Trophoblast cell (in vitro differentiated cells and primary cell): ENCODE results near the gene TFF2.

Source experiments
- DNase-seq, 2 donors: peaks; one replicate each; pipeline ENCODE4 v3.0.0-alpha.2; 2016
- H2AFZ ChIP-seq: 2 replicates; pipeline ENCODE4 v1.6.1; 2013; ENCODE audit warnings: low read length, moderate library complexity, mild to moderate bottlenecking; ENCODE audit not compliant: insufficient read depth, poor library complexity
- H2AK5ac ChIP-seq: 2 replicates; pipeline ENCODE4 v1.6.1; 2013; ENCODE audit warnings: mild to moderate bottlenecking, low read length
- H2BK120ac ChIP-seq: 2 replicates; pipeline ENCODE4 v1.6.1; 2013; ENCODE audit warnings: low read length, mild to moderate bottlenecking, moderate library complexity; ENCODE audit not compliant: insufficient read depth, poor library complexity
- H2BK12ac ChIP-seq: 2 replicates; pipeline ENCODE4 v1.6.1; 2013; ENCODE audit warnings: mild to moderate bottlenecking, low read length, moderate library complexity
- H2BK5ac ChIP-seq: 2 replicates; pipeline ENCODE4 v1.6.1; 2013; ENCODE audit warnings: low read length, low read depth, moderate library complexity, mild to moderate bottlenecking; ENCODE audit not compliant: poor library complexity
- H3K14ac ChIP-seq: 2 replicates; pipeline ENCODE4 v1.6.1; 2013; ENCODE audit warnings: mild to moderate bottlenecking, low read length
- H3K18ac ChIP-seq: 2 replicates; pipeline ENCODE4 v1.6.1; 2013; ENCODE audit warnings: mild to moderate bottlenecking, low read length
- H3K23ac ChIP-seq: 2 replicates; pipeline ENCODE4 v1.6.1; 2013; ENCODE audit warnings: low read length
- H3K27ac ChIP-seq: 2 replicates; pipeline ENCODE4 v1.5.1; 2013; ENCODE audit warnings: low read depth, mild to moderate bottlenecking, inconsistent platforms, low read length, moderate library complexity
- H3K27me3 ChIP-seq: 2 replicates; pipeline ENCODE4 v1.6.1; 2013; ENCODE audit warnings: inconsistent platforms, mild to moderate bottlenecking, low read length, moderate library complexity; ENCODE audit not compliant: insufficient read depth
- H3K36me3 ChIP-seq, 2 experiments: 1 replicate in 1 of 2; 2 replicates in 1 of 2; pipeline ENCODE4 v1.6.1; 2013; ENCODE audit warnings: low read length in 2 of 2, mild to moderate bottlenecking in 2 of 2, moderate library complexity in 1 of 2; ENCODE audit not compliant: insufficient read depth in 2 of 2, control insufficient read depth in 1 of 2
- H3K4ac ChIP-seq: 2 replicates; pipeline ENCODE4 v1.6.1; 2013; ENCODE audit warnings: low read depth, mild to moderate bottlenecking, low read length, moderate library complexity
- H3K4me1 ChIP-seq, 2 experiments: 1 replicate in 1 of 2; 2 replicates in 1 of 2; pipeline ENCODE4 v1.6.1; 2013; ENCODE audit warnings: low read length in 2 of 2, mild to moderate bottlenecking in 2 of 2, moderate library complexity in 1 of 2; ENCODE audit not compliant: insufficient read depth in 2 of 2, control insufficient read depth in 1 of 2
- H3K4me2 ChIP-seq: 2 replicates; pipeline ENCODE4 v1.6.1; 2013; ENCODE audit warnings: inconsistent platforms, mild to moderate bottlenecking, low read length, moderate library complexity
- H3K4me3 ChIP-seq: 2 replicates; pipeline ENCODE4 v1.5.1; 2013; ENCODE audit warnings: mild to moderate bottlenecking, low read depth, low read length, inconsistent platforms
- H3K79me1 ChIP-seq: one replicate; pipeline ENCODE4 v1.6.1; 2013; ENCODE audit warnings: low read length
- H3K79me2 ChIP-seq: 2 replicates; pipeline ENCODE4 v1.6.1; 2013; ENCODE audit warnings: low read length, mild to moderate bottlenecking; ENCODE audit not compliant: control insufficient read depth, insufficient read depth, poor library complexity
- H3K9ac ChIP-seq: 2 replicates; pipeline ENCODE4 v1.6.1; 2013; ENCODE audit warnings: mild to moderate bottlenecking, low read length
- H3K9me3 ChIP-seq: 2 replicates; pipeline ENCODE4 v1.6.1; 2013; ENCODE audit warnings: low read depth, mild to moderate bottlenecking, control low read depth, inconsistent platforms, low read length; ENCODE audit not compliant: insufficient read depth
- H4K12ac ChIP-seq: 2 replicates; pipeline ENCODE4 v1.6.1; 2013; ENCODE audit warnings: low read depth, mild to moderate bottlenecking, low read length, moderate library complexity
- H4K8ac ChIP-seq: 2 replicates; pipeline ENCODE4 v1.6.1; 2013; ENCODE audit warnings: low read depth, mild to moderate bottlenecking, low read length, moderate library complexity
- H4K91ac ChIP-seq: one replicate; pipeline ENCODE4 v1.6.1; 2013; ENCODE audit warnings: low read depth, mild to moderate bottlenecking, low read length, moderate library complexity
- WGBS: extraction: QIAGEN DNeasy Blood & Tissue Kit; methylation state at CpG from one replicate; pipeline ENCODE4 v1.1.7; 2013; ENCODE audit warnings: missing lambda C conversion rate; ENCODE audit not compliant: insufficient read length, insufficient coverage; ENCODE audit errors: extremely low coverage; 5-methylcytosine and 5-hydroxymethylcytosine counted together

TFF2 gene

DNA sequence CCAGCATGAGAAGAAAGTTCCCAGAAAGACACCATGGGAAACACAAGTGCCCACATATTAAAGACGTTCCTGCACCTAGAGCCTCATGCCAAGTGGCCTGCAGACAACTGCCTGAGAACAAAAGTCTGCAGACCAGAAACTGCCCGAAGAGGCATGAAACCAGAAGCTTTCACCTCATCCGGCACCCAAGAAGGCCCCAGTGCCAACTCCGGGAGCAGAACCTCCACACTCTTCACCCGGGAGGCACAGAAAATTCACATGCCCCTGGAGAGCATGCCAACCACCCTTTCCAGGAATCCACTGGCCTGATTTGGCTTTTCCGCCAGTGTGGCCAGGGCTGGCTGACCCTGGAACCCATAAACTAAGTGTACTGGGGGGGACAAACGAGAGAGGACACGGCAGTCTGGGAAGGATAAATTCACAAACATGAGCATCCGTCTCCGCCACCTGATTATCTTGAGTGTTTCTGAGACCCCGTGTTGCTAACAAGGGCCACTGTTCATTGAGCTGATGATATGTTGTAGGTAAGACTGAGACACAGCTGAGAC lies 6.8 kb downstream of the TFF2 start:
- Histone ChIP-seq H2AFZ (no peak overlapping the region), H3K36me3 (no peaks in the 10 kb centered on the region), H3K4me1 (no peaks in the 10 kb centered on the region), H4K12ac (no peak overlapping the region), H3K4me3 (no peak overlapping the region), H3K4ac (no peak overlapping the region), H2BK12ac (no peak overlapping the region), H3K79me2 (no peaks in the 10 kb centered on the region), H3K23ac (no peak overlapping the region), H2BK120ac (no peak overlapping the region), H2BK5ac (no peak overlapping the region), H3K9me3 (no peaks in the 10 kb centered on the region), H4K91ac (no peak overlapping the region), H3K18ac (no peak overlapping the region), H3K79me1 (no peaks in the 10 kb centered on the region), H3K27me3 (no peaks in the 10 kb centered on the region), H4K8ac (no peak overlapping the region), H3K4me2 (no peak overlapping the region), H3K9ac (peak overlapping the region; percentile 2), H2AK5ac (no peak overlapping the region), H3K14ac (no peak overlapping the region), H3K27ac (no peak overlapping the region)
- no CpG with 5 or more reads among the region's 11 CpGs for WGBS
- no peak for DNase-seq

DNA sequence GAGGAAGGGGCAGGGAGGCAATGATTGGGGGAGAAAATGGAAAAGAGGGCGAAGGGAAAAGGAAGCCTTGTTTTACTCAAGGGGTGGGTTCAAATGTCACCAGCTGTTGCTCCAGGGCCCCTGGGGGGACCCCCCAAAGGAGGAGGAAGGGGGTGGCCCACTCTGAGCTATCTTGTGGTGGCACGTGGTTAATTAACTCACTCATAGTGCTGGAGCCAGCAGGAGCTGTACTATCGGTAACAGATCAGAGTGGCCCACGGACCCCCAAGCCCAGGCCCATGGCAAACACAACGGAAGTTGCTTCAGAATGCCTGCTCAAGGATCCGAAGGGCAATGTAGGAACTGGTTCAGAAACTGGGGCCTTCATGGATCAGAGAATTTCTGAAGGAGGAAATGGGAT lies 7.2 kb downstream of the TFF2 start:
- Histone ChIP-seq H3K27ac (no peak overlapping the region), H3K4me2 (no peak overlapping the region), H3K36me3 (no peaks in the 10 kb centered on the region), H2BK5ac (no peak overlapping the region), H3K23ac (no peak overlapping the region), H3K79me1 (no peaks in the 10 kb centered on the region), H3K4ac (no peak overlapping the region), H4K8ac (no peak overlapping the region), H2BK12ac (no peak overlapping the region), H2BK120ac (no peak overlapping the region), H3K14ac (no peak overlapping the region), H3K79me2 (no peaks in the 10 kb centered on the region), H3K4me1 (no peaks in the 10 kb centered on the region), H4K12ac (no peak overlapping the region), H2AFZ (no peak overlapping the region), H4K91ac (no peak overlapping the region), H3K27me3 (no peaks in the 10 kb centered on the region), H3K18ac (no peak overlapping the region), H2AK5ac (no peak overlapping the region), H3K4me3 (no peak overlapping the region), H3K9me3 (no peaks in the 10 kb centered on the region), H3K9ac (no peak overlapping the region)
- WGBS, result no CpG with 5 or more reads among the region's 6 CpGs
- DNase-seq, result no peak

DNA sequence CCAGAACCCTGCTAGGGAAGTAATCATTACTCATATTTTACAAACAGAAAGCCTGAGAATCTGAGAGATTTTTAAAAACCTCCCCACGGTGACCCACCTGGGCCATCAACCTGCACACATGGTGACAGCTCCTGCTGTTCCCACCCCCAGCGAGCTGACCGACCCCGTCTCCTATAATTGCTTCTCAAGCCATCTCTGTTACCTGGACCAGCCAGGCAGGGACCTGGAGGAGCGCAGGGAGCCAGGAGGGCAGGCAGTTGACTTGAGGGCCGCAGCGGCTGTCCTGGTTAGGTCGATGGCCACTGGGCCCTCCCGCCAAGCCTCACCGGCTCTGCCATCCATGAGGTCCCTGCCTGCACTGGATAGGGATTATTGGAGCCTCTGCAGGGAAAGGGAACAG lies 7.7 kb downstream of the TFF2 start:
- H3K18ac ChIP-seq, result no peak overlapping the region
- no peaks in the 10 kb centered on the region for H3K4me1 ChIP-seq
- no peak overlapping the region for H4K12ac ChIP-seq
- H2BK5ac ChIP-seq, result no peak overlapping the region
- H2AK5ac ChIP-seq, result no peak overlapping the region
- H3K4me3 ChIP-seq, result no peak overlapping the region
- H3K23ac ChIP-seq, result no peak overlapping the region
- no peaks in the 10 kb centered on the region for H3K9me3 ChIP-seq
- no peaks in the 10 kb centered on the region for H3K79me2 ChIP-seq
- H3K79me1 ChIP-seq, result no peaks in the 10 kb centered on the region
- H4K91ac ChIP-seq, result no peak overlapping the region
- H2BK120ac ChIP-seq, result no peak overlapping the region
- H3K36me3 ChIP-seq, result no peaks in the 10 kb centered on the region
- H2BK12ac ChIP-seq, result no peak overlapping the region
- no CpG with 5 or more reads among the region's 10 CpGs for WGBS
- H3K14ac ChIP-seq, result no peak overlapping the region
- no peak overlapping the region for H3K4ac ChIP-seq
- no peak overlapping the region for H4K8ac ChIP-seq
- no peak for DNase-seq
- no peaks in the 10 kb centered on the region for H3K27me3 ChIP-seq
- H3K27ac ChIP-seq, result no peak overlapping the region
- H3K4me2 ChIP-seq, result no peak overlapping the region
- H2AFZ ChIP-seq, result no peak overlapping the region
- H3K9ac ChIP-seq, result no peak overlapping the region

DNA sequence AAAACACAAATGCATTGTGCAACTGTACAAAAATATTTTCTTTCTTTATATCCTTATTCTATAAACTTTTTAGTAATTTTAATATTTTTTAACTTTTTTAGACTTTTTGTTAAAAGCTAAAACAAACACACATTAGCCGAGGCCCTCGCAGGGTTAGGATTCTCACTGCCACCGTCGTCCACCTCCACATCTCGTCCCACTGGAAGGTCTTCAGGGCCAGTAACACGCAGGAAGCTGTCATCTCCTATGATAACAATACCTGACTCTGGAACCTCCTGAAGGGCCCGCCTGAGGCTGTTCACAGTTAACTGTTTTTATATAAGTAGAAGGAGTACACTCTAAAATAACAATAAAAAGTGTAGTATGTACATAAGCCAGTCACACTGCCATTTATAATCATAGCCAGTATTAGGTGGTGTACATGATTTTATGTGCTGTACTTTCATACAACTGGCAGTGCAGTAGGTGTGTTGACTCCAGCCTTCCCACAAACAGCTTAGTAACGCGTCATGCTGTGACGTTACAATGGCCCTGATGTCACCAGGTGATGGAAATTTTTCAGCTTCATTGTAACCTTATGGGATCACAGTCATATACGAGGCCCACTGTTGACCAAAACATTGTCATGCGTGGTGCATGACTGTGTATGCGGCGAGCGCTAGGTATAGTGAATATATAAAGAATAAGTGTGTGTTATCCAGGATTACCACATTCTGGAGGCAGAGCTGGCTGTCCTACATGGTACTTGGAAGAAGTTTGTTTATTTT lies 8.8 kb downstream of the TFF2 start:
- WGBS, result no CpG with 5 or more reads among the region's 15 CpGs
- H3K4me3 ChIP-seq, result no peak overlapping the region
- no peak overlapping the region for H3K4ac ChIP-seq
- no peaks in the 10 kb centered on the region for H3K79me2 ChIP-seq
- no peak overlapping the region for H4K91ac ChIP-seq
- H3K27ac ChIP-seq, result no peak overlapping the region
- no peak overlapping the region for H4K12ac ChIP-seq
- H3K4me1 ChIP-seq, result no peaks in the 10 kb centered on the region
- no peak overlapping the region for H3K23ac ChIP-seq
- H3K18ac ChIP-seq, result no peak overlapping the region
- H2BK12ac ChIP-seq, result no peak overlapping the region
- H3K14ac ChIP-seq, result no peak overlapping the region
- H2BK120ac ChIP-seq, result no peak overlapping the region
- no peak overlapping the region for H3K4me2 ChIP-seq
- no peak overlapping the region for H2AFZ ChIP-seq
- H3K9me3 ChIP-seq, result no peaks in the 10 kb centered on the region
- no peak overlapping the region for H2AK5ac ChIP-seq
- no peak overlapping the region for H4K8ac ChIP-seq
- no peaks in the 10 kb centered on the region for H3K27me3 ChIP-seq
- H3K79me1 ChIP-seq, result no peaks in the 10 kb centered on the region
- H3K9ac ChIP-seq, result no peak overlapping the region
- no peaks in the 10 kb centered on the region for H3K36me3 ChIP-seq
- no peak for DNase-seq
- H2BK5ac ChIP-seq, result no peak overlapping the region
